HG03025 (cell line): ENCODE measurements around the gene CRYL1.

Experiments used
- ATAC-seq: cut with Tn5 transposase; IDR thresholded peaks from one replicate; pipeline ENCODE4 v1.9.1; 2021; ENCODE audit warnings: mild to moderate bottlenecking, moderate library complexity; ENCODE audit not compliant: unreplicated experiment, low FRiP score

Gene CRYL1

GRCh38 chr13:20534038-20534608, 8.5 kb upstream of the CRYL1 start:
- no peak for ATAC-seq

DNA sequence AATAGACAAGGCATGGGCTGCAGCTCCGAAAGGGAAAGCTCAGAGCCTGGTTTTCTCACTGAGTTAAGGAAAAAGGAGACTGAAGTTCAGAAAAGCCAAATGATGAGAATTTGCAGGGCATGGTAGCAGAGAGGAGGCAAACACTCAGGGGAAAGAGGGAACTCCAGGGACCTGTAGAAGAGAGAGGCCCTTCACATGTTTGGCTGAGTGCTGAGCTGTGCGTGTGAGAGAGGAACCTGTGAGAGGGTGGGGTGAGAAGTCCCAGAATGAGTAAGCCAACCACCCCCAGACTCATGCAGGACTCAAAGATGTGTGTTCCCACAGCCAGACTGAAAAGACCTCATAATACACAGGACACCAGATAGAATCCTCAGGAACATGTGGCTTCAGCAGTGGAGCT, 2.8 kb upstream of the CRYL1 start:
- no peak for ATAC-seq

GRCh38 chr13:20526664-20527063, 1.0 kb upstream of the CRYL1 start:
- ATAC-seq: no peak

- no peak for ATAC-seq
Observed at GRCh38 chr13:20525144-20525600, 485 bp downstream of the CRYL1 start.

DNA sequence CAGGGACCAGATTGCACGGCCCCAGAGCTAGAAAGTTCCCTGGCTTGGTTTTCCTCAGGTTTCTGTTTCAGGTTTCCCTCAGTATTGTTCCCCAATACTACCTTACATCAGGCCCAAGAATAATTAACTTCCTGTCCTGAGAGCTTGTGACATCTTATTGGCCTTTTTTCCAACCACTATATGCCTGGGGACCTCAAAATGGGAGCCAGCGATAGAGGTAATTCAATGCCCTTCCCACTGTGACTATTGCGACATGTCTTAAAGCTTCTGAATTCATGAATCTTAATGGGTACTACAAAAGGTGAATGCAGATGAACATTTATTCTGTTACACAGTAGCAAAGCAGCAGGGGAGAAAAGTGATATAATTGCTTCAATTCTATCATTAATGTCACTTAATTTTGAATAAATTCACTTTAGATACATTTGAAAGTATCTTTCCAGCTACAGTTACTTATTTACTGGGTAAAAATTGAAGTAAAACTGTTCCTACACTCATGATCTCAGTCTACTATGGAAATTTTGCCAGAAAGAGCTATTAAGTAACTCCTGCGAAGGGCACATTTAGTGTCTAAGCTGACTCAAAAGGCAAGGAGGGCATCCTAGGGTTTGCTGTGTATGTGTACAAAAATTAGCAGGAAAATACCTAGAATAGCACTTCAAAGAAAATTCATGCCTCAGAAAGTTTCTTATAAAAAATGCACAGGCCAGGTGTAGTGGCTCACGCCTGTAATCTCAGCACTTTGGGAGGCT, 4.1 kb downstream of the CRYL1 start:
- ATAC-seq: no peak

DNA sequence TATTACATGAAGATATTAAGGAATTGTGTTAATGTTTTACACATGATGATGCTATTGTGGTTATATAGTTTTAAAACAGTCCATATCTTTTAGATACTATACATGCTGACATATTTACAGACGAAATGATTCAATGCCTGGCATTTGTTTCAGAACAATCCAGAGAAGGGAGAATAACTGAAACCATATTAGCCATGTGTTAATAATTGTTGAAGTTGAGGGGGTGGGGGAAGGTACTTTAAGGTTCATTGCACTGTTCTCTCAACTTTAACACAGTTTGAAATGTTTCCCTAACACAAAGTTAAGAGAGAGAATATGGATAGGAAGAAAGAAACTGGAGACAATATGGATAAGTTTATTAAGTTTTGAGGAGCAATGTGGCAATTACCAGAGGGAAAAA, 5.8 kb downstream of the CRYL1 start:
- no peak for ATAC-seq

DNA sequence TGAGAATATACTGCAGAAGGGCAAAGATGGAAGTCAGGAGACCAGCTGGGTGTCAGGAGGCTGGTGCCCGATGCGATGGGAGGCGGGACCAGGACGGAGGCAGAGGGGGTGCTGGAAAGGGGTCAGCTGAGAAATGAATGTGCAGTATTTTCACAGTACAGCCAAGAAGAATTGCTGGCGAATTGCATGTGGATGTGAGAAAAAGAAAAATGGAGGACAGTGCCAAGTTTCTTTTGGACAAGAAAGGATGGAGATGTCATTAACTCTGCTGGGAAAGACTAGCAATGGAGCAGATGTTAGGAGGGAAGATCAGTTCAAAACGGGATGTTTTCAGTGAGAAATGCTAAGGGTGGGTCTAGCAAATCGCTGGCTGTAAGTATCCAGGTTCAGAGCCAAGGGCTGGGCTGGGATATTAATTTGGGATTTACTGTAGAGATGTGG, 7.0 kb downstream of the CRYL1 start:
- no peak for ATAC-seq

- ATAC-seq: no peak
Observed at GRCh38 chr13:20514866-20515265, 10.8 kb downstream of the CRYL1 start.

DNA sequence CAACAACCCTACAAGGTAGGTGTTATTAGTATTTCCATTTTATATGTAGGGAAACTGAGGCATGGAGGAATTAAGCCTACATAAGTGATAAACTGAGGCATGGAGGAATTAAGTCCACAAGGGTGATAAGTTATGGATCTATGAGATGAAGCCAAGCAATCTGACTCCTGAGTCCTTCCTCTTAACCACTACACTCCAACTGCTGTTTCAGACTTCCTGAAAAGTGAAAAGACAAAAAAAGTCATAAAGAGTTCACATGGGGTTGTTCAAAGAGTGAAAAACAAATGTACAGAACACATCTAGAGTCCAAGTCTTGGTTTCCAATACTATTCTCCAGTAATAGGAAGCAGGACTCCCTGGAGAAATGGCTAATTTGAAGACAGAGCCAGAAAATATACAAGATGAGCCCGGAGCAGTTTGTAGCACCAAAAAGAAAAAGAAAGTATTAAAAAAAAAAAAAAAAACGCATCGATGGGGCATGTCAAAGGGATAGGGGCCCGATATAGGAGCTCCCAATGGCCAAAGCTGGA, 12.1 kb downstream of the CRYL1 start:
- ATAC-seq: no peak

DNA sequence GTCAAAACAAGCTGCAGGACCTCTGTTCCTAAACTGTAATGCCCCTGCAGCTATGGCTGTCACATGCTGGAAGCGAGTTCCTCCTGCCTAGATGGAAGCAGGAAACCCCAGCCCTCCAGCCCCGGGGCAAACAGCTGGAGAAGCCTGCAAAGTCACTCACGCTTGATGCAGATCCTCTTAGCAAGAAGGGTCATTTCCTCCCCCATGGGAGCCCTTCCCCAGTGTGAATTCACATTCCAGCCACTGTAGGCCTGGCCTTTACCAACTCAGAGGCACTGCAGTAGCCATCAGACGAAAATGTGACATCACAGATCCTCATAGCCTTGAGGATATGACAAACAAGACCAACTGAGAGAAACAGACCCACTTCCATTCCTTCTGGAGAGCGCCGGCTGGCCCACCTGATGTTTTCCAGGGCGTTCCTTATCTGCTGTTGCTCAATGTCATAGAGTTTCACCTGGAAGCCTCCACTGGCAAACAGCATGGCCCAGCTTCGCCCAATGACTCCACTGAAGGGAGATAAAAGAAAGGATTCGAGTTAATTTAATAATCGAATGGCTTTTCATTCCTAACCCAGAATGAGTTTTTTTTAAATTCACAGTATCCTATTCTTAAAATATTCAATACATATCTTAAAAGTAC, 13.5 kb downstream of the CRYL1 start:
- no peak for ATAC-seq

- ATAC-seq: no peak
Observed at GRCh38 chr13:20506696-20507095, 19.0 kb downstream of the CRYL1 start.

GRCh38 chr13:20505405-20506366, 20.0 kb downstream of the CRYL1 start:
- no peak for ATAC-seq

GRCh38 chr13:20503088-20504083, 22.3 kb downstream of the CRYL1 start:
- no peak for ATAC-seq

GRCh38 chr13:20501592-20501991, 24.1 kb downstream of the CRYL1 start:
- no peak for ATAC-seq

DNA sequence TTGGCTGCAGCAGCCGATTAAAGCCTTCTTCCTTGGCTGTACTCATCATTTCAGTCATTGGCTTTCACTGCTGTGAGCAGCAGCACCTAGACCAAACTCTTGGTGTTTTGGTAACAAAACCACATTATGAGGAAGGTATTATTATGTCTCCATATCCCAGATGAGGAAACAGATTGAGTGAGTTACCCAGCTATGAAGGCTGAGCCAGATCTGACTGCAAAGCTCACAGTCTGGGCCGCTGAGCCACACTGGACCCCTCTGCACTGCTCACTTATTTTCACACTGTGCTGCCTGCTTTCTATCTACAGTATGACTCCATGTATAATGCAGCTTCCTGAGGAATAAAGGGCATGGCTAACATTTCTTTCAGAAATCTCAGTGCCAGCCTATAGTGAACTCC, 24.5 kb downstream of the CRYL1 start:
- no peak for ATAC-seq

DNA sequence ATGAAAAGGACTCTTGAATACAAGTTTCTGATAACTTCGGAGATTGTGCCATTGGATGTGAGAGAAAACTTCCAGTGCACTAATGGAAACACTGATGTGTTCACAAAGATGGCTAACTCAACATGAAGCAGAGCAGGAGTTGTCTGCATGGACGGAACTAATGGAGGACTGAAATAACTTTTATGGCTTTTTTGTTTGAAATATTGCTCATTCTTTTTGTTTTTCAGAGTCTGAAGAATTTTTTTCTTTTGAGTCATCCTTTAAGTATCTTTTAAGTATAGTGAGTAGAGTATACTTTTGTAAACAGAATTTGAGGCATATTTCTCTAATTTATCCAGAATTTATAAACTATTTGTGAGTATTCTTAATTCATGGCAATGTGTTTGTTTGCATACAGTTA, 25.7 kb downstream of the CRYL1 start:
- no peak for ATAC-seq

- no peak for ATAC-seq
Observed at GRCh38 chr13:20498659-20499058, 27.0 kb downstream of the CRYL1 start.

DNA sequence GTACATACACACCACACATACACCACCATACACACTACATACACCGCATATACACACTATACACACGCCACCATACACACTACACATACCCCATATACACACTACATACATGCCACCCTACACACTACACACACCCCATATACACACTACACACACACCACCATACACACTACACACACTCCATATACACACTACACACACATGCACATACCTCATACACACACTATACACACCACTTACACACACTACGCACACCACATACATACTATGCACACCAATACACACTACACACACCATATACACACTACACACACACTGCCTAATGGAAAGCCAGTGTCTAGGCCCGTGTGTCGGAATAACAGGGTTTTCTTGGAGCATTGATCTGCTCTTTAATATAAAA, 27.5 kb downstream of the CRYL1 start:
- ATAC-seq: no peak
